H9 (cell line): ENCODE measurements around the gene RBFOX2. TPM values are rescaled to one million over a fixed set of nuclear protein-coding genes. Genes with fewer than 3 reads are reported as not detected.

ENCODE experiments used
- DNase-seq: peaks from one replicate; pipeline ENCODE4 v3.0.0-alpha.2; 2017
- H2AFZ ChIP-seq: one replicate; pipeline ENCODE4 v1.6.1; 2013; ENCODE audit warnings: mild to moderate bottlenecking, low read length, control low read depth, moderate library complexity
- H2AK5ac ChIP-seq: 2 replicates; pipeline ENCODE4 v1.6.1; 2013; ENCODE audit warnings: low read length, control low read depth, mixed read lengths; ENCODE audit not compliant: insufficient read length
- H2BK120ac ChIP-seq: one replicate; pipeline ENCODE4 v1.6.1; 2013; ENCODE audit warnings: low read depth, mild to moderate bottlenecking, low read length, control low read depth, inconsistent platforms; ENCODE audit not compliant: poor library complexity, severe bottlenecking
- H2BK12ac ChIP-seq: 2 replicates; pipeline ENCODE4 v1.6.1; 2013; ENCODE audit warnings: low read length, control low read depth, mixed read lengths, low read depth; ENCODE audit not compliant: insufficient read length
- H2BK15ac ChIP-seq: 2 replicates; pipeline ENCODE4 v1.6.1; 2013; ENCODE audit warnings: low read depth, low read length, control low read depth
- H2BK20ac ChIP-seq: one replicate; pipeline ENCODE4 v1.6.1; 2013; ENCODE audit warnings: low read depth, mild to moderate bottlenecking, low read length, control low read depth, inconsistent platforms; ENCODE audit not compliant: poor library complexity, severe bottlenecking
- H2BK5ac ChIP-seq: 2 replicates; pipeline ENCODE4 v1.6.1; 2013; ENCODE audit warnings: low read length, control low read depth, mixed read lengths; ENCODE audit not compliant: insufficient read length
- H3K14ac ChIP-seq: 2 replicates; pipeline ENCODE4 v1.6.1; 2013; ENCODE audit warnings: low read length, control low read depth; ENCODE audit not compliant: insufficient read depth
- H3K18ac ChIP-seq: 2 replicates; pipeline ENCODE4 v1.6.1; 2013; ENCODE audit warnings: low read depth, mild to moderate bottlenecking, mixed read lengths, low read length, control low read depth; ENCODE audit not compliant: insufficient read length
- H3K23ac ChIP-seq: 2 replicates; pipeline ENCODE4 v1.6.1; 2013; ENCODE audit warnings: low read length, control low read depth, mixed read lengths, low read depth; ENCODE audit not compliant: insufficient read length
- H3K23me2 ChIP-seq: 2 replicates; pipeline ENCODE4 v1.6.1; 2013; ENCODE audit warnings: low read depth, mild to moderate bottlenecking, mixed read lengths, low read length, control low read depth; ENCODE audit not compliant: insufficient read length, poor library complexity, severe bottlenecking
- H3K27ac ChIP-seq: 2 replicates; pipeline ENCODE4 v1.5.1; 2013; ENCODE audit warnings: low read length, control low read depth, mixed read lengths, low read depth; ENCODE audit not compliant: insufficient read length
- H3K27me3 ChIP-seq: 2 replicates; pipeline ENCODE4 v1.6.1; 2013; ENCODE audit warnings: low read length, control low read depth, inconsistent platforms; ENCODE audit not compliant: insufficient read depth
- H3K4ac ChIP-seq: 2 replicates; pipeline ENCODE4 v1.6.1; 2013; ENCODE audit warnings: low read depth, mild to moderate bottlenecking, control low read depth, inconsistent platforms, low read length, moderate library complexity
- H3K4me1 ChIP-seq: 2 replicates; pipeline ENCODE4 v1.6.1; 2013; ENCODE audit warnings: low read length, control low read depth, inconsistent platforms; ENCODE audit not compliant: insufficient read depth
- H3K4me2 ChIP-seq: 2 replicates; pipeline ENCODE4 v1.6.1; 2013; ENCODE audit warnings: low read length, control low read depth, mixed read lengths; ENCODE audit not compliant: insufficient read length, insufficient read depth
- H3K56ac ChIP-seq: 2 replicates; pipeline ENCODE4 v1.6.1; 2013; ENCODE audit warnings: low read depth, mild to moderate bottlenecking, mixed read lengths, low read length, control low read depth; ENCODE audit not compliant: insufficient read length
- H3K79me1 ChIP-seq: 2 replicates; pipeline ENCODE4 v1.6.1; 2013; ENCODE audit warnings: low read depth, mild to moderate bottlenecking, moderate library complexity, low read length, control low read depth, inconsistent platforms; ENCODE audit not compliant: insufficient read depth, poor library complexity, severe bottlenecking
- H3K79me2 ChIP-seq: 2 replicates; pipeline ENCODE4 v1.6.1; 2013; ENCODE audit warnings: low read length, control low read depth, inconsistent platforms; ENCODE audit not compliant: insufficient read depth
- H3K9ac ChIP-seq: 2 replicates; pipeline ENCODE4 v1.6.1; 2013; ENCODE audit warnings: low read length, control low read depth, mixed read lengths; ENCODE audit not compliant: insufficient read length; ENCODE audit errors: extremely low read depth
- H3K9me3 ChIP-seq: one replicate; pipeline ENCODE4 v1.6.1; 2013; ENCODE audit warnings: low read depth, low read length, inconsistent platforms; ENCODE audit not compliant: control insufficient read depth
- H3T11ph ChIP-seq: one replicate; pipeline ENCODE4 v1.6.1; 2013; ENCODE audit warnings: mild to moderate bottlenecking, low read length, control low read depth, inconsistent platforms
- H4K20me1 ChIP-seq: one replicate; pipeline ENCODE4 v1.6.1; 2013; ENCODE audit not compliant: control insufficient read depth, insufficient read length, insufficient read depth
- H4K5ac ChIP-seq: 2 replicates; pipeline ENCODE4 v1.6.1; 2013; ENCODE audit warnings: low read depth, mild to moderate bottlenecking, mixed read lengths, low read length, control low read depth; ENCODE audit not compliant: insufficient read length
- H4K8ac ChIP-seq: replicated peaks from 2 replicates; pipeline ENCODE4 v1.6.1; 2013; ENCODE audit warnings: low read length, control low read depth, mixed read lengths, low read depth; ENCODE audit not compliant: insufficient read length
- H4K91ac ChIP-seq: 2 replicates; pipeline ENCODE4 v1.6.1; 2013; ENCODE audit warnings: low read depth, mild to moderate bottlenecking, moderate library complexity, mixed read lengths, low read length, control low read depth; ENCODE audit not compliant: insufficient read length
- H3K27ac Mint-ChIP-seq, 3 experiments: 2 replicates in 2 of 3; 3 replicates in 1 of 3; pipeline ENCODE4 v1.8.0; 2020 to 2021; ENCODE audit warnings: mixed read lengths in 3 of 3, mild to moderate bottlenecking in 1 of 3, moderate library complexity in 1 of 3
- H3K27me3 Mint-ChIP-seq: 2 replicates; pipeline ENCODE4 v1.8.0; 2021; ENCODE audit warnings: low read depth, mild to moderate bottlenecking, moderate library complexity, mixed read lengths
- H3K36me3 Mint-ChIP-seq, 3 experiments: 2 replicates in 2 of 3; 3 replicates in 1 of 3; pipeline ENCODE4 v1.8.0; 2020 to 2021; ENCODE audit warnings: low read depth in 3 of 3, mixed read lengths in 3 of 3; ENCODE audit not compliant: insufficient read depth in 1 of 3
- H3K4me1 Mint-ChIP-seq, 2 experiments: 2 replicates each; pipeline ENCODE4 v1.8.0; 2020; ENCODE audit warnings: mixed read lengths in 2 of 2
- H3K4me3 Mint-ChIP-seq, 2 experiments: 2 replicates in 1 of 2; 3 replicates in 1 of 2; pipeline ENCODE4 v1.8.0; 2020 to 2021; ENCODE audit warnings: mild to moderate bottlenecking in 2 of 2, mixed read lengths in 2 of 2, moderate library complexity in 1 of 2
- H3K9me3 Mint-ChIP-seq, 2 experiments: 2 replicates in 1 of 2; 3 replicates in 1 of 2; pipeline ENCODE4 v1.8.0; 2020; ENCODE audit warnings: mild to moderate bottlenecking in 2 of 2, mixed read lengths in 2 of 2, moderate library complexity in 1 of 2
- WGBS: extraction: QIAGEN DNeasy Blood & Tissue Kit; methylation state at CpG from one replicate; pipeline ENCODE4 v1.1.7; 2013; ENCODE audit warnings: missing lambda C conversion rate, low lambda C conversion rate, mixed read lengths; ENCODE audit not compliant: insufficient read length; ENCODE audit errors: extremely low coverage; 5-methylcytosine and 5-hydroxymethylcytosine counted together
- total RNA-seq: library from RNA; stranded (reverse); gene quantifications from 2 replicates; pipeline ENCODE4 v1.2.1, GENCODE V29; 2021
- TF ChIP-seq, protein P1 (sequence below): fragments of 200-600 bp; sonication (generic); conservative IDR thresholded peaks from 3 replicates; pipeline ENCODE4 v1.8.0; 2021; ENCODE audit warnings: antibody characterized with exemption, mild to moderate bottlenecking

The RBFOX2 gene
- total RNA-seq, 1 experiment from 2014 or later: 84.7 TPM

DNA sequence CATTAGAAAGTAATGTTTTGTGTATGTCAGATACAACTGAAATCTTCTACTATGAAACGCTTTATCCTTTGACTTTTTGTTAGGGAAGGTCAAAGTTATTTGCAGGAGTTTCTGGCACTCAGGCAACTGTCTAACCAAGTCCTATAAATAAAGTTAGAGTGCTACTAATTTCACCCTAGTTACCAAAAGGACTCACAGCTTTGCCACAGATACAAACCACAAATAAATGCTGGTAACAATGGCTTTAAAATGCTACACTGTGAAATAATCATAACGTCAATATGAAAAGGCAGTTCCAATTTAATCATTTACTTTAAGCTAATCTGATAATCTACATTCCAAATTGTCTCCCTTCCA lies 124.3 kb downstream of the RBFOX2 start:
- no peak overlapping the region for H2AK5ac ChIP-seq
- H3K23me2 ChIP-seq: no peaks in the 10 kb centered on the region
- Mint-ChIP-seq H3K9me3 (no peaks in the 10 kb centered on the region), H3K27me3 (no peaks in the 10 kb centered on the region), H3K36me3 (no peaks in the 10 kb centered on the region; a peak in 1 of 7 replicates), H3K4me3 (no peak overlapping the region), H3K4me1 (peaks cover 17 to 18% of the 10 kb centered on the region in 2 experiments), H3K27ac (no peak overlapping the region)
- H3K18ac ChIP-seq: no peak overlapping the region
- H3K79me1 ChIP-seq: peaks cover 3% of the 10 kb centered on the region
- H3T11ph ChIP-seq: no peak overlapping the region
- H2BK5ac ChIP-seq: no peak overlapping the region
- peaks cover 7% of the 10 kb centered on the region; the same call in 1 of the 2 replicates for H3K79me2 ChIP-seq
- no peak overlapping the region for H3K4ac ChIP-seq
- no peak overlapping the region for H3K9ac ChIP-seq
- H4K20me1 ChIP-seq: no peaks in the 10 kb centered on the region
- H2BK12ac ChIP-seq: no peak overlapping the region
- peaks cover 4% of the 10 kb centered on the region; the same call in 1 of the 2 replicates for H3K4me1 ChIP-seq
- H4K91ac ChIP-seq: no peak overlapping the region
- no peak overlapping the region for H4K5ac ChIP-seq
- no peak overlapping the region for H4K8ac ChIP-seq
- no peak overlapping the region for H2BK15ac ChIP-seq
- H2BK120ac ChIP-seq: no peak overlapping the region
- DNase-seq: no peak
- WGBS: no CpG with 5 or more reads among the region's 2 CpGs
- no peaks in the 10 kb centered on the region for H3K27me3 ChIP-seq
- no peak overlapping the region for H3K14ac ChIP-seq
- H2AFZ ChIP-seq: no peak overlapping the region
- no peak overlapping the region for H3K27ac ChIP-seq
- TF ChIP-seq, protein P1, sequence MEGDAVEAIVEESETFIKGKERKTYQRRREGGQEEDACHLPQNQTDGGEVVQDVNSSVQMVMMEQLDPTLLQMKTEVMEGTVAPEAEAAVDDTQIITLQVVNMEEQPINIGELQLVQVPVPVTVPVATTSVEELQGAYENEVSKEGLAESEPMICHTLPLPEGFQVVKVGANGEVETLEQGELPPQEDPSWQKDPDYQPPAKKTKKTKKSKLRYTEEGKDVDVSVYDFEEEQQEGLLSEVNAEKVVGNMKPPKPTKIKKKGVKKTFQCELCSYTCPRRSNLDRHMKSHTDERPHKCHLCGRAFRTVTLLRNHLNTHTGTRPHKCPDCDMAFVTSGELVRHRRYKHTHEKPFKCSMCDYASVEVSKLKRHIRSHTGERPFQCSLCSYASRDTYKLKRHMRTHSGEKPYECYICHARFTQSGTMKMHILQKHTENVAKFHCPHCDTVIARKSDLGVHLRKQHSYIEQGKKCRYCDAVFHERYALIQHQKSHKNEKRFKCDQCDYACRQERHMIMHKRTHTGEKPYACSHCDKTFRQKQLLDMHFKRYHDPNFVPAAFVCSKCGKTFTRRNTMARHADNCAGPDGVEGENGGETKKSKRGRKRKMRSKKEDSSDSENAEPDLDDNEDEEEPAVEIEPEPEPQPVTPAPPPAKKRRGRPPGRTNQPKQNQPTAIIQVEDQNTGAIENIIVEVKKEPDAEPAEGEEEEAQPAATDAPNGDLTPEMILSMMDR: no peak
- H3K9me3 ChIP-seq: no peaks in the 10 kb centered on the region
- no peak overlapping the region for H3K23ac ChIP-seq
- H3K4me2 ChIP-seq: no peak overlapping the region
- H3K56ac ChIP-seq: no peak overlapping the region
- H2BK20ac ChIP-seq: no peak overlapping the region
